ENCODE data around the gene BBOX1.
"Not testable (repeated sequence)": the region's sequence is repeated elsewhere in the genome, so short reads cannot be mapped to it uniquely, and the experiment has no call there.

BBOX1 gene

GRCh38 chr11:27129686-27130085 lies 89.1 kb downstream of the BBOX1 start:
- DNase-seq (ENCODE audit: low spot score) = no peak

- no peak for DNase-seq (ENCODE audit: low spot score)
Observed at GRCh38 chr11:27130806-27131205, 90.2 kb downstream of the BBOX1 start.

- DNase-seq (ENCODE audit: low spot score) = not testable (repeated sequence)
Observed at GRCh38 chr11:27135924-27136329, 95.3 kb downstream of the BBOX1 start.

- no peak for DNase-seq (ENCODE audit: low spot score)
Observed at GRCh38 chr11:27138716-27139115, 98.1 kb downstream of the BBOX1 start.

GRCh38 chr11:27139742-27140367 lies 99.2 kb downstream of the BBOX1 start:
- no peak for DNase-seq (ENCODE audit: low spot score)

GRCh38 chr11:27141576-27141975 lies 101.0 kb downstream of the BBOX1 start:
- no peak for DNase-seq (ENCODE audit: low spot score)

- no peak for DNase-seq (ENCODE audit: low spot score)
Observed at GRCh38 chr11:27147916-27148315, 107.3 kb downstream of the BBOX1 start.

- DNase-seq (ENCODE audit: low spot score) = no peak
Observed at GRCh38 chr11:27148506-27148905, 107.9 kb downstream of the BBOX1 start.

GRCh38 chr11:27150098-27150497 lies 109.5 kb downstream of the BBOX1 start:
- no peak for DNase-seq (ENCODE audit: low spot score)

GRCh38 chr11:27153136-27153535 lies 112.5 kb downstream of the BBOX1 start:
- DNase-seq (ENCODE audit: low spot score) = no peak

- DNase-seq (ENCODE audit: low spot score) = peak; percentile 84
Observed at GRCh38 chr11:27158456-27159334, 118.1 kb downstream of the BBOX1 start.

- DNase-seq (ENCODE audit: low spot score) = no peak
Observed at GRCh38 chr11:27159335-27159679, 118.7 kb downstream of the BBOX1 start.

- DNase-seq (ENCODE audit: low spot score) = no peak
Observed at GRCh38 chr11:27161071-27161470, 120.5 kb downstream of the BBOX1 start.

- no peak for DNase-seq (ENCODE audit: low spot score)
Observed at GRCh38 chr11:27162237-27162636, 121.6 kb downstream of the BBOX1 start.

- no peak for DNase-seq (ENCODE audit: low spot score)
Observed at GRCh38 chr11:27166130-27166529, 125.5 kb downstream of the BBOX1 start.

GRCh38 chr11:27171376-27171958 lies 130.9 kb downstream of the BBOX1 start:
- DNase-seq (ENCODE audit: low spot score) = no peak

GRCh38 chr11:27173545-27173944 lies 132.9 kb downstream of the BBOX1 start:
- no peak for DNase-seq (ENCODE audit: low spot score)

- DNase-seq (ENCODE audit: low spot score) = no peak
Observed at GRCh38 chr11:27174021-27174420, 133.4 kb downstream of the BBOX1 start.

GRCh38 chr11:27174672-27175210 lies 134.1 kb downstream of the BBOX1 start:
- no peak for DNase-seq (ENCODE audit: low spot score)

- not testable (repeated sequence) for DNase-seq (ENCODE audit: low spot score)
Observed at GRCh38 chr11:27175562-27175961, 134.9 kb downstream of the BBOX1 start.
